Body of pancreas (tissue), 4 donors: ENCODE measurements around the gene IQCN. TPM values are rescaled to one million over a fixed set of nuclear protein-coding genes. Genes with fewer than 3 reads are reported as not detected.

Experiments
- ATAC-seq: fragments of 150-250 bp; one replicate; pipeline ENCODE4 v1.9.1; 2016
- DNase-seq, 4 donors: peaks; one replicate each; pipeline ENCODE4 v3.0.0-alpha.2; 2019
- H3K27ac ChIP-seq, 4 donors: fragments of 200-600 bp; sonication (generic); 1 replicate in 3 of 4; 2 replicates in 1 of 4; pipeline versions ENCODE4 v1.5.1 to v1.6.1; 2016 to 2019; ENCODE audit warnings: mild to moderate bottlenecking in 1 of 4, mixed read lengths in 1 of 4, moderate library complexity in 1 of 4
- H3K27me3 ChIP-seq, 2 donors: fragments of 200-600 bp; sonication (generic); one replicate each; pipeline ENCODE4 v1.6.0; 2016; ENCODE audit warnings: mild to moderate bottlenecking in 1 of 2
- H3K36me3 ChIP-seq, 2 donors: fragments of 200-600 bp; sonication (generic); replicated peaks in 1 of 2; 2 replicates each; pipeline ENCODE4 v1.5.1; 2016; ENCODE audit warnings: low read depth in 2 of 2; ENCODE audit not compliant: insufficient read depth in 1 of 2
- H3K4me1 ChIP-seq: fragments of 200-600 bp; sonication (generic); one replicate; pipeline ENCODE4 v1.6.0; 2016
- H3K4me3 ChIP-seq, 2 donors: fragments of 200-600 bp; sonication (generic); 1 replicate in 1 of 2; 2 replicates in 1 of 2; pipeline ENCODE4 v1.5.1; 2016 to 2019
- H3K9me3 ChIP-seq, 3 donors: fragments of 200-600 bp; sonication (generic); 1 replicate in 2 of 3; 2 replicates in 1 of 3; pipeline ENCODE4 v1.5.1; 2016
- CTCF ChIP-seq, 7 experiments: fragments of 450-650 bp in 4 of 7; fragments of 200-600 bp in 3 of 7; sonication (generic) in 3 of 7; IDR thresholded peaks; one replicate each; pipeline ENCODE4 v1.5.1; 2016 to 2019; ENCODE audit warnings: antibody characterized with exemption in 7 of 7
- POLR2A ChIP-seq, 3 donors: fragments of 450-650 bp; IDR thresholded peaks; one replicate each; pipeline ENCODE4 v1.6.1; 2016; ENCODE audit warnings: antibody characterized with exemption in 3 of 3, mild to moderate bottlenecking in 2 of 3
- WGBS, 2 donors: methylation state at CpG; one replicate each; pipeline ENCODE4 v1.1.5; 2017; 5-methylcytosine and 5-hydroxymethylcytosine counted together
- intact Hi-C: fragments of 100-400 bp; cut with DNase I; formaldehyde crosslinking; loops from one replicate; pipeline ENCODE4 v1.15.1; 2023
- total RNA-seq, 2 donors: library from RNA; depleted of rRNA; stranded (reverse); fragments of >200 nt; gene quantifications; one replicate each; pipeline ENCODE4 v1.1.0, GENCODE V29; 2016

The IQCN gene
- total RNA-seq, 2 donors from 2014 or later: 5.6 to 7.0 TPM

GRCh38 chr19:18309525-18310064 lies 35.3 kb upstream of the IQCN start:
- no peak overlapping the region for H3K27ac ChIP-seq
- intact Hi-C loops: no loop called here

GRCh38 chr19:18308948-18309325 lies 34.7 kb upstream of the IQCN start:
- peaks cover 25% of the 10 kb centered on the region for H3K4me1 ChIP-seq
- no peak overlapping the region for H3K4me3 ChIP-seq
- no peaks in the 10 kb centered on the region for H3K9me3 ChIP-seq
- TF ChIP-seq POLR2A (IDR thresholded peaks at IDR 0.05) (no peak), CTCF (IDR thresholded peaks at IDR 0.05) (no peak)
- intact Hi-C loops: no loop called here
- H3K27ac ChIP-seq: no peak overlapping the region
- H3K36me3 ChIP-seq: peaks cover 0 to 2% of the 10 kb centered on the region in 2 donors
- DNase-seq: no peak
- ATAC-seq: no peak
- WGBS, 2 donors: 95% methylated on average over 7 of the region's 7 CpGs; no CpG with 5 or more reads in 1 of the 2 donors
- no peaks in the 10 kb centered on the region for H3K27me3 ChIP-seq

More at GRCh38 chr19:18309525-18310064, 35.3 kb upstream of the IQCN start:
- Histone ChIP-seq H3K9me3 (no peaks in the 10 kb centered on the region), H3K4me1 (peaks cover 20% of the 10 kb centered on the region), H3K27me3 (no peaks in the 10 kb centered on the region), H3K36me3 (peaks cover 0 to 2% of the 10 kb centered on the region in 2 donors), H3K4me3 (no peak overlapping the region)
- 89% methylated on average over 32 of the region's 33 CpGs; no CpG with 5 or more reads in 1 of the 2 donors for WGBS, 2 donors
- DNase-seq (no peak), ATAC-seq (no peak)
- TF ChIP-seq POLR2A (IDR thresholded peaks at IDR 0.05): no peak
- no peak for TF ChIP-seq CTCF (IDR thresholded peaks at IDR 0.05)

- WGBS, 2 donors: 89 to 93% methylated on average over 11 to 20 of the region's 20 CpGs
- Histone ChIP-seq H3K4me1 (peaks cover 31% of the 10 kb centered on the region), H3K36me3 (peaks cover 0 to 2% of the 10 kb centered on the region in 2 donors), H3K27me3 (no peaks in the 10 kb centered on the region), H3K27ac (no peak overlapping the region), H3K4me3 (no peak overlapping the region), H3K9me3 (no peaks in the 10 kb centered on the region)
- intact Hi-C loops: no loop called here
- DNase-seq (no peak), ATAC-seq (no peak)
- TF ChIP-seq CTCF (IDR thresholded peaks at IDR 0.05): no peak
- no peak for TF ChIP-seq POLR2A (IDR thresholded peaks at IDR 0.05)
Measured at GRCh38 chr19:18308051-18308947, 34.0 kb upstream of the IQCN start.

- TF ChIP-seq CTCF (IDR thresholded peaks at IDR 0.05): no peak
- no peak for TF ChIP-seq POLR2A (IDR thresholded peaks at IDR 0.05)
- ATAC-seq: no peak
- WGBS, 2 donors: 85 to 97% methylated on average over 10 to 19 of the region's 19 CpGs
- Histone ChIP-seq H3K27me3 (no peaks in the 10 kb centered on the region), H3K4me1 (peaks cover 27% of the 10 kb centered on the region), H3K36me3 (peaks cover 0 to 2% of the 10 kb centered on the region in 2 donors), H3K9me3 (no peaks in the 10 kb centered on the region), H3K4me3 (no peak overlapping the region), H3K27ac (no peak overlapping the region)
- intact Hi-C loops: no loop called here
- DNase-seq: no peak
Measured at GRCh38 chr19:18307271-18307681, 33.0 kb upstream of the IQCN start.
